ENCODE measurements around the gene DET1. TPM values are rescaled to one million over a fixed set of nuclear protein-coding genes. Genes with fewer than 3 reads are reported as not detected.

Gene DET1
- total and polyA plus RNA-seq, 2 of the 13 experiments (the other 11 are each of a cell fraction or from before 2014, with no cell fraction given) = 2.2 to 4.2 TPM

GRCh38 chr15:88463870-88464532 is 82.5 kb downstream of the DET1 start (continued):
- TF ChIP-seq SIX1 (CRISPR knock-in tag; IDR thresholded peaks at IDR 0.05; ENCODE audit: borderline replicate concordance) (no peak), THRA (CRISPR knock-in tag; IDR thresholded peaks at IDR 0.05; ENCODE audit: borderline replicate concordance) (peak; percentile 80; the same call in 1 of the 2 replicates), ZNF646 (CRISPR knock-in tag; IDR thresholded peaks at IDR 0.05) (no peak), ZNF510 (CRISPR knock-in tag; IDR thresholded peaks at IDR 0.05; ENCODE audit: low read depth) (no peak), NCOA2 (CRISPR knock-in tag; IDR thresholded peaks at IDR 0.05) (peak; percentile 78), RBFOX2 (IDR thresholded peaks at IDR 0.05; ENCODE audit: low read depth, low read length) (0 out of 2 replicates have a peak, but pooled peaks have one; percentile 24), ZNF18 (CRISPR knock-in tag; IDR thresholded peaks at IDR 0.05; ENCODE audit: insufficient replicate concordance) (no peak), EP300 (IDR thresholded peaks at IDR 0.05; ENCODE audit: low read depth in 2 of 2, low read length in 2 of 2) (peak in 1 of 2 experiments; percentile 56; a peak in 1 of 4 replicates), EP300 (CRISPR knock-in tag; IDR thresholded peaks at IDR 0.05; ENCODE audit: borderline replicate concordance) (no peak), GATAD2A (CRISPR knock-in tag; IDR thresholded peaks at IDR 0.05) (peak; percentile 67), SOX13 (IDR thresholded peaks at IDR 0.05) (no peak), SOX13 (CRISPR knock-in tag; conservative IDR thresholded peaks at IDR 0.05 in 1 of 2, IDR thresholded peaks at IDR 0.05 in 1 of 2) (peak in 1 of 2 experiments; percentile 80; a peak in 2 of 4 replicates), RXRB (CRISPR knock-in tag; IDR thresholded peaks at IDR 0.05; ENCODE audit: borderline replicate concordance) (peak; percentile 55; the same call in 1 of the 2 replicates), KDM5B (CRISPR knock-in tag; IDR thresholded peaks at IDR 0.05; ENCODE audit: borderline replicate concordance) (no peak), RARA (CRISPR knock-in tag; IDR thresholded peaks at IDR 0.05) (peak; percentile 76), SMARCE1 (IDR thresholded peaks at IDR 0.05; ENCODE audit: borderline replicate concordance) (no peak), SOX5 (CRISPR knock-in tag; IDR thresholded peaks at IDR 0.05; ENCODE audit: borderline replicate concordance) (peak; percentile 26; the same call in 1 of the 2 replicates), ATF3 (CRISPR knock-in tag; IDR thresholded peaks at IDR 0.05) (no peak)
